Left renal pelvis (tissue), 4 donors: ENCODE data around the gene IMPA2. TPM values are rescaled to one million over a fixed set of nuclear protein-coding genes. Genes with fewer than 3 reads are reported as not detected.
"Not testable (repeated sequence)": the region's sequence is repeated elsewhere in the genome, so short reads cannot be mapped to it uniquely, and the experiment has no call there.

ENCODE experiments used
- DNase-seq, 4 donors: peaks; one replicate each; pipeline ENCODE4 v3.0.0-alpha.2; 2013; ENCODE audit warnings: low read depth in 4 of 4, low spot score in 3 of 4
- polyA plus RNA-seq, 4 donors: library from polyadenylated mRNA; unstranded; fragments of 120-200 nt; gene quantifications; one replicate each; pipeline ENCODE4 v1.2.1, GENCODE V29; 2013; ENCODE audit not compliant: insufficient read length in 4 of 4

IMPA2 gene
- polyA plus RNA-seq, 4 donors: 8.7 to 105 (median 81.7) TPM

DNA sequence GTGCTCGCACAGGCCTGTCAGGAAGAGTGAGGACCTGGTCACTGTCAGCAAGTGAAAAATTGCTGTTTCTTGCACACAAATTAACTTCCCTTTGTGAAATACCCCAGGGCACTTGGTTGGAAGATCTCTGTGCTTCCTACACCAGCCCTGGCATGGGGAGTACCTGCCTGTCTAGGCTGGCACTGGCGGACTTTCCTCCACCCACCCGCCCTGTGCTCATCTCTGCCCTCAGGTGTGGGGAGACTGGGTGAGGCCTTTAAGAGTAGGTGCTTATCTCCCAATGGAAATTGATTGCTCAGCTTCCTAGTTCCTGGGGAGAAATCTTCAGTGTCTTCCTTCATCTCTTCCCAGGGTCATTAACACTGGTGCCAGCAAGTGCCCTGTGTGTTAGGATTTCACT lies 42.1 kb downstream of the IMPA2 start:
- DNase-seq: no peak

- no peak for DNase-seq
Observed at GRCh38 chr18:12026562-12026961, 45.3 kb downstream of the IMPA2 start.

- no peak for DNase-seq
Observed at GRCh38 chr18:12027046-12027445, 45.7 kb downstream of the IMPA2 start.

DNA sequence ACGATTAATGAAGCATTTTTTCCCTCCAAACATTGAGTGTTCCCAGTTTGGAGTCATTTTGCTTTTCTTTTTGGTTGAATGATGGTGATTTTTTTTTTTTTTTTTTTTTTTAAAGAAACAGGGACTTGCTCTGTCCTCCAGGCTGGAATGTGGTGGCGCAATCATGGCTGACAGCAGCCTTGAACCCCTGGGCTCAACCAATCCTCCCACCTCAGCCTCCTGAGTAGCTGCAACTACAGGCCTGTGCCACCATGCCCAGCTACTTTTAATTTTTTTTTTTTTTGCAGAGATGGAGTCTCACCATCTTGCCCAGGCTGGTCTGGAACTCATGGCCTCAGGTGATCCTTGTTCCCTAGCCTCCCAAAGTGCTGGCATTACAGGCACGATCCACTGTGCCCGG lies 46.2 kb downstream of the IMPA2 start:
- no peak for DNase-seq

DNA sequence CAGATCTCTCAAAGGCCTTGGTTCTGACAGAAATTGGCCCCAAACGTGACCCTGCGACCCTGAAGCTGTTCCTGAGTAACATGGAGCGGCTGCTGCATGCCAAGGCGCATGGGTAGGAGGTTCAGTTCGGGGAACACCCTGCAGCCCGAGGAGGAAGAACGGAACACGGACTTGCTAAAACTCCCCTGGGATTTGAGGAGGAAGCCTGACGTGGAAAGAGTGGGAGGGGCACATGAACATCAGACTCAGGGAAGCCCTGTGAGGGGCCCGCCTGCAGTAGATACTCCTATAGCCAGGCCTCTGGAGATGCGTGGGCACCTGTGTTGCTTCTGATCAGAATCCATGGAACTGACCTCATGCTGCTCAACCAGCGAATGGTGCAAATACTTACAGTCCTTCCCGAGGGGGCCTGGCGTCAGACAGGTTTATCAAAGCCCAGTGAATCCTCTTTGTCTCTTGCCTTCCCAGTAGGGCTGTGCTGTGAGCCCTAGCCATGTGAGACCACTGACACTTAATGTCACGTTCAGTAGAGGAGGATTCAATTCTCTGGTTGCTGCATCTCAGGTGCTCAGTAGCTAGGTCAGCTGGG lies 46.8 kb downstream of the IMPA2 start:
- DNase-seq: no peak

DNA sequence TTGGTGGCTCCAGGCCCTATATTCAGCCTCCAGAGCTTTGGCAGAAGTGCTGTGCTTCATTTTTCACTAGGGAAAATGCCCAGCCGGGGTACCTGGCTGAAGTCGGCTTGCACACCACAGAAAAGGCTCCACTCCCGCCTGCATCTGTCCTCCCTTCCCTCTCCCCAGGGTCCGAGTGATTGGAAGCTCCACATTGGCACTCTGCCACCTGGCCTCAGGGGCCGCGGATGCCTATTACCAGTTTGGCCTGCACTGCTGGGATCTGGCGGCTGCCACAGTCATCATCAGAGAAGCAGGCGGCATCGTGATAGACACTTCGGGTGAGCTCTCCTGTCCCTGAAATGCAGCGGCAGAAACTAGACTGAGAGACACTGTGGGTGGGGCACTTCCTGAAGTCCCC lies 47.4 kb downstream of the IMPA2 start:
- no peak for DNase-seq

DNA sequence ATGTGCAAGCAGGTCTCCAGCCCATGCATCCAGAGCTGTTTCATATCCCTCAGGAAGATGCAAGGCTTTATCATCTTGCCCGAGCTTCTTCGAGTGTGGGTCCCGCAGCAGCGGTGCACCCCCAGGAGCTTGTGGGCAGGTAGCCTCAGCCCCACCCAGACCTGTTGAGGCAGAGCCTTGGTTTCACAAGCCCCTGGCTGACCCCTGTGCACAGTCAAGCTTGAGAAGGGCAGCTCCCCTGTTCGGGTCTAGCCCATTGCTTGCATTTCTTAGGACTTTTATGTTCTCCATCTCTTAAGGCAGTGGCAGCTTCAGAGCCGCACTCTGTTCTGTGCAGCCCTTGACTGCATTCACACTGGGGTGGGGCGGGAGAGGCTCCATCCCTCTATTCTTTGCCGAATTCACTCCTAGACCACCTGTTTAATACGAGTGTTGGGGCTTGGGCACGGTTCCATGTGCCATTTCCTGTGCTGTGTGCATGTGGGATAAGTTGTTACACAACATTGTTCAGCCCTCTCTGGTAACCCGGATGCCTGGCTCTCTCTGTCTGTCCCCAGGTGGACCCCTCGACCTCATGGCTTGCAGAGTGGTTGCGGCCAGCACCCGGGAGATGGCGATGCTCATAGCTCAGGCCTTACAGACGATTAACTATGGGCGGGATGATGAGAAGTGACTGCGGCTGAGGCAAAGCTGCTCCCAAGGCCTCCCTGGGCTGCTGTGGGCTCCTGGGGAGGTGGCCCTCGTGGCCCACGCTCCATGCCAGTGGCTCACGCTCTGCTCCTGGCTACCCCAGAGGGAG lies 48.7 kb downstream of the IMPA2 start:
- DNase-seq: no peak

- no peak for DNase-seq
Observed at GRCh38 chr18:12030670-12031069, 49.4 kb downstream of the IMPA2 start.

DNA sequence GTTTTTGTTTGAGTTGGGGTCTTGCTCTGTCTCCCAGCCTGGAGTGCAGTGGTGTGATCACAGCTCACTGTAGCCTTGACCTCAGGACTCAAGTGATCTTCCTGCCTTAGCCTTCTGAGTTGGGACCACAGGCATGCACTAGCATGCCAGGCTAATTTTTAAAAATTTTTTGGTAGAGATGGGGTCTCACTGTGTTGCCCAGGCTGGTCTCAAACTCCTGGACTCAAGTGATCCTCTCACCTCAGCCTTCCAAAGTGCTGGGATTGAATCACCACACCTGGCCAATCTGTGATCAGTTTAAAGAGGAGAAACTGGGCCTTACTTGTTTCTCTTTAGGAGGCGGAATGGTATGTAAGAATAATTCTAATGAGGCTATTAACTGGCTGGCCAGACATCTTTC lies 49.9 kb downstream of the IMPA2 start:
- DNase-seq: no peak

DNA sequence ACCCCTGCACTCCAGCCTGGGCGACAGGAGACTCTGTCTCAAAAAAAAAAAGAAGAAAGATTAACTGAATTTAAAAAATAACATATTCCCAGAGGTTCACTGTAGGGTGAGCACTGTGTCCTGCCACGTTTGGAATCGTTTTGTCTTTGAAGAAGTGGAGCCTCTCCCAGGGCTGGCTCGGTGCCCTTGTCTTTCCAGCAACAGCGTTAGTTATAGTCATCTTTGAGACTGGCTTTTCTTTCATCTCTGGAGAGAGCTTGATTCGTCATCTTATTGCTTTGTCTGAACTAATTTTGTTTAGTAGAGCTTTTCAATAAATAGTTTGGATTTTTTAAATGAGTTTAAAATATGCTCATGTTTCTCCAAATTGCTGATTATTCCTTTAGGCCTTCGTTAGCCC lies 50.5 kb downstream of the IMPA2 start:
- no peak for DNase-seq

- DNase-seq: no peak
Observed at GRCh38 chr18:12032786-12033642, 51.7 kb downstream of the IMPA2 start.

GRCh38 chr18:12033643-12034025 lies 52.3 kb downstream of the IMPA2 start:
- DNase-seq: no peak

DNA sequence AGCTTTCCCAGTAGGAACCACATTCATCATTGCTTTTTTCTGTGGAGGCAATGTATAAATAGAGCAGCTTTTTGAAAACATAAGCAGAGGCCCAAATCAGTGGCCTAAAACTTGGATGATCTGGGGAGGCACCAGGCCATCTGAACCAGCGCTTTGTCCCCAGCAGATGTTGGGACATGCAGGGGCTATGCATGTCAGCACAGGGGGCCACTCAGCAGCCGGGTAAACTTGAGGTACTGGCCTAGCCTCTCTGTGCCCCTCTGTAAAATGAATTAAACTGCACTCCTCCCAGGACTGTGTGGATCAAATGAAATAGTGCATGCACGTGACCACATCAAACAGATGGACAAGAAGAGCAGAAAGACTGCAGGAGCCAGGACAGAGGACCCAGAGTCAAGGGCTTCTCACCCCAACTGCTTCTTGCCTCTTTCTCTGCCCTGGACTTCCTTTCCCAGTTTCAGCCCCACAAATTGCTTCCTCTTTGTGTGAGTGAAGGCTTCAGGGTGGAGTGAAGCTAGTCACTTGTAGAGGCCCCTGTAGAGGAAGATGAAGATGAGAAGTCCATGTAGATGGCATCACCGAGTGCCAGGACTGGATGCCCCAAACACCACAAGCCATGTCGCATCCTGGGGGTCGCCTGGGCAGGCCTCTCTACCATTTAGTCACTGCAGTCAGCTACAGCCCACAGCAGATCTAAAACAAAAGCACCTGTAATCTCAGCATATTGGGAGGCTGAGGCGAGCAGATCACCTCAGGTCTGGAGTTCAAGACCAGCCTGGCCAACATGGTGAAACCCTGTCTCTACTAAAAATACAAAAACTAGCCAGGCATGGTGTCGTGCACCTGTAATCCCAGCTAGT lies 53.2 kb downstream of the IMPA2 start:
- DNase-seq: no peak

- no peak for DNase-seq
Observed at GRCh38 chr18:12035481-12035880, 54.2 kb downstream of the IMPA2 start.

GRCh38 chr18:12036201-12036751 lies 55.0 kb downstream of the IMPA2 start:
- DNase-seq: no peak

DNA sequence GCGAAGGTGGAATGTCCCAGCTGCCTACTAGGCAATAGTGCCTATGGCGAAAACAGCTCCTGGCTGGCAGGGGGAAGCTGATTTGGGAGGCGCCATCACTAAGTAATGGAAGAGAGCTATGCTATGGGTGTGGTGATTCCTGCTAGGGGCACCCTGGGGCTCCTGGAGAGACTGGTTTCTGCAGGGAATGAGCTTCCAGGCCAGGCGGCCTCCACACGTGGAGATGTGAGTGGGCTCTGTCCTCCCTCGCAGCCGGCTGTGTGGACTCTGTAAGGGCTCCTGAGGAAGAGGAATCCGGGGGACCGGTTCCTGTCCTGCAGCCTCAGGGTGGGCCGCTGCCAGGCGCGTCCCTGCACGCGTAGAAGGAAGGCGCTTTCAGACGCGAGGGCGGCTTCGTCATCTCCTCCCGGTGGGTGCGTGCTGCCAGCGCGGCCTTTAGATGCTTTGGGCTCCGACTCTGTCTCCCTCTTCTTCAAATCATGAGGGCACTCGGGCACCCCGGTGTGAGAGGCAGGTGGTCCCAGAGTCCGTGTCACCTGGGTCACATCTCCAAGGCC lies 56.9 kb downstream of the IMPA2 start:
- DNase-seq: no peak

GRCh38 chr18:12038639-12039539 lies 57.6 kb downstream of the IMPA2 start:
- no peak for DNase-seq

- not testable (repeated sequence) for DNase-seq
Observed at GRCh38 chr18:12039540-12039930, 58.2 kb downstream of the IMPA2 start.

DNA sequence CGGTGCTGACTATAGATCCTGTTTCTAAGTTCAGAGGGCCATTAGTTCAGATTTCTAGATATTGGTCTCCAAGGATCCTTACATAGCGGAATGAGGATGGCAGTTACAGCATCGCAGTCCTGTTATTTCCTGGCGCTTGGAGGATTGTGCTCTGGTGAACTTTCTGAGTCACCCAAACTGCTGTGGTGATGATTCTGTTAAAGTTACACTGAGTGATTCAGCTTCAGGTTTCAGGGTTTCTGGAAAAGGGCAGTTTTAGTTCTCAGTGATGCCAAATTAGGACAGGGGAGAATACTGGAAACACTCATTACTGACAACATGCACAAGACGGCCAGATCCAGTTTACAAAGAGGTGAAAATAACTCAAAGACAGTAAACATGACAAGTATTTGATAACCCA lies 60.3 kb downstream of the IMPA2 start:
- DNase-seq: no peak
